NOMO-1 treated with dmso at 0.1 percent for 144 hours (cell line): Measurements from ENCODE around the gene CREB3.

Source experiments
- DNase-seq: peaks from one replicate; lab custom pipeline; 2025; ENCODE audit not compliant: unreplicated experiment; lab: John Stamatoyannopoulos, UW

The CREB3 gene

DNA sequence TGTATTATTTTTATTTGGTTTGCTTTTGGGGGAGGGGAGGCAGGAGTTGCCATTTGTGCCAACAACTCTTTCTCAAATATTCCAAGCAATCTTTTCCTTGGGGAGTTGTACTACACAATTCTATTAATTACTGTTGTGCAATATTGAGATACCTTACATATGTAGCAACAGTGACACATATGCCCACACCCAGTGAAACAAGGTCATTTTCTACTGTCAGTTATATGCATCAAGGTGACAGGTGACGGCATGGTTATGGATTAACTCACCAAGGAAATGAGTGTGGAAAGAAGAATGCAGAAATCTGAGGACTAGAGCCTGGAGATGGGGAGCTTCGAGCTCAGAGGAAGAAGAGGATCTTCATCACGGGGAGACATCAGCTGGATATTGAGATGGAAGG, 39.5 kb downstream of the CREB3 start:
- no peak for DNase-seq

DNA sequence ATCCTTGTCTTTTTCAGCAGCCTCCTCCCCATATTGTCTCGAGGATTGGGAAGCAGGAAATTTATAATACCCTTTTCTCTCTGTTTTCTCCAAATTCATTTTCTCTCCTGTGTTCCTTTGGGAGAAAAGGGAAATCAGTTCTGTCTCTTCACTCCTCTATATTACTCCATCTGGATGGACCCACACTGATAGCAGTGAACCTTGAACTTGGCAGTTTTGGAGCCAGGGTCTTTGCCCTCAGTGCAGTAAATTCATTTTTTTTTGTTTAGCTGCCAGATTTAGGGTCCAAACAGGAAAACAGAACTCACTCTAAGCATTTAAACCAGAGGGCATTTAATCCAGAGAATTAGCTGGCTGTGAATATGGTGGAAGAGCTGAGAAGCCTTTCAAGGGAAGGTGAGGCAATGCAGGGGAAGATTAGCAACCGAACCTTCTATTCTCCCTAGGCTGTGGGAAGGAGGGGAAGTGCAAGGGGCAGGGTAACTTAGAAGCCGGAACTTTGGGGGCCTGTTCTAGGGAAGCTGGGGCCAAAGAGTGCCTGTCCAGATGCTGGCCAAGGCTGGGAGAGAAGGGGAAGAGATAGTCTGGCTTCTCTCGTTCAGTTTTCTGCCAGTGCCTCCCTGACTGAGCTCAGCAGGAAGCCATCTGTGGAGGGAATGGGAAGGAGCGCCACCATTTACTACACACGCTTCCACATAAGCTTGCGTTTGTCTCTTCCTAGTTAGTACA, 42.6 kb downstream of the CREB3 start:
- DNase-seq, result peak; percentile 73

DNA sequence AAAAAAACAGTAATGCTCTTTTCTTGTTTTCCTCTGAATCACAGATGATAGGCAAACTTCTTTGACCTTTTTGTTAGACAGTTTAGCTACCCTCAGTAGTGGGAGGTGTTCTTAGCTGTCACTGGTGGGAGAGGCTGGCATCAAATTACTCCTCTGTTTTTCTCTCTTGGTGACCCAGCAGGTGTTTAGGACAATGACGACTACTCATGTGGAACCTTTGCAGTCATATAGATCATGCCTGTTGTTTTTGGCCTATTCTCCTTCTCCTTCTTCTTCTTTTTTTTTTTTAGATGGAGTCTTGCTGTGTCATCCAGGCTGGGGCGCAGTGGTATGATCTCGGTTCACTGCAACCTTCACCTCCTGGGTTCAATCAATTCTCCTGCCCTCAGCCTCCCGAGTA, 43.6 kb downstream of the CREB3 start:
- no peak for DNase-seq

DNA sequence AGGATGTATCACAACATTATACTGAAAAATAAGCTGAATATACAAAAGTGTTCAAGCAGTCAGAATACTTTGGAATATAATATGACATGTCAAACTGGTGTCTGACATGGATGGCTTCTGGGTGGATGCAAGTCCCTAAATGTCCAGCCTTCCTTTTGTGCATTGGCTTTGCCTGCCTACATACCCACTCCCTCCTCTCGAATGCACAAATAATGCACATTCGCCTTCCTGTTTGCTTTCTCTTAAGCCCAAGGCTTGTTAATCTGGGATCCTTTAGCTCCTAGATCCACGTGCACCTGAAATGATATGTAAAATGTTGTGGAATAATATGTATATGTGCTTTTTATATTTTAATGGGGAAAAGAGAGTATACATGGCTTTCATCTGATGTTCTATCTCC, 46.0 kb downstream of the CREB3 start:
- no peak for DNase-seq

DNA sequence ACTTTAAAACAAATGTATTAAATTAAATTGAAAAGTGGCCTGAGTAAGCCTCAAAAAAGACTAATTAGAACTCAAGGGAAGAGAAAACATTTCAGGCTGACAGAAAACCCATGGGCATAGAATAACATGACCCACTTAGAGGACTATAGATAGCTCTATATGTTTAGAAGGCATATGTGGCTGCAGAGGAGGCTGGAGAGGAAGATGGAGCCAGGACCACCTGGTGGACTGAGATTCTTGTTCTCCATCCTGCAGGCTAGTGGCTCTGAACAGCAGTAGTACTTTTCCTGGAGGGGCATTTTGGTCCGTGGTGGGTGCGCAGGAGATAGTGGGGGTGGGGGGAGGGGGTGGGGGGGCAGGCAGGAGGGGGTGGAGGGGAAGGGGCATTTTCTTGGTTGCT, 48.6 kb downstream of the CREB3 start:
- no peak for DNase-seq

- DNase-seq, result no peak
These were observed 51.0 kb downstream of the CREB3 start for GRCh38 chr9:35783418-35783817.
